Activated T-cell treated with anti-CD3 and anti-CD28 coated beads, Interleukin-2, amount 50 U/mL, for 72 hours (primary cell): ENCODE measurements around the gene CKAP2. TPM values are rescaled to one million over a fixed set of nuclear protein-coding genes. Genes with fewer than 3 reads are reported as not detected.
"Not testable (repeated sequence)": the region's sequence is repeated elsewhere in the genome, so short reads cannot be mapped to it uniquely, and the experiment has no call there.

ENCODE experiments used
- ATAC-seq, 2 donors: fragments of 150-1000 bp; cut with Tn5 transposase; replicated peaks in 1 of 2; 2 replicates each; pipeline ENCODE4 v1.10.0; 2021; ENCODE audit warnings: moderate library complexity in 2 of 2, mild to moderate bottlenecking in 1 of 2
- DNase-seq, 2 donors: peaks; one replicate each; pipeline ENCODE4 v3.0.0; 2021 to 2022; ENCODE audit warnings: mixed read lengths in 1 of 2
- H3K27ac Mint-ChIP-seq: one replicate; pipeline ENCODE4 v1.8.0; 2022; ENCODE audit warnings: mild to moderate bottlenecking, moderate library complexity, mixed read lengths
- H3K27me3 Mint-ChIP-seq: one replicate; pipeline ENCODE4 v1.8.0; 2022; ENCODE audit warnings: low read depth, mixed read lengths
- H3K36me3 Mint-ChIP-seq, 2 donors: one replicate each; pipeline ENCODE4 v1.8.0; 2022; ENCODE audit warnings: mixed read lengths in 2 of 2, mild to moderate bottlenecking in 1 of 2; ENCODE audit not compliant: insufficient read depth in 2 of 2
- H3K4me1 Mint-ChIP-seq: one replicate; pipeline ENCODE4 v1.8.0; 2022; ENCODE audit warnings: low read depth, mixed read lengths
- H3K4me3 Mint-ChIP-seq, 2 donors: one replicate each; pipeline ENCODE4 v1.8.0; 2022; ENCODE audit warnings: mild to moderate bottlenecking in 2 of 2, mixed read lengths in 2 of 2, moderate library complexity in 2 of 2
- H3K9me3 Mint-ChIP-seq, 2 donors: one replicate each; pipeline ENCODE4 v1.8.0; 2022; ENCODE audit warnings: mixed read lengths in 2 of 2
- total RNA-seq, 2 donors: library from RNA; stranded (reverse); gene quantifications; one replicate each; pipeline ENCODE4 v1.2.3, GENCODE V29; 2022

CKAP2 gene
- total RNA-seq, 2 donors from 2014 or later: 61.1 to 71.7 TPM

- H3K9me3 Mint-ChIP-seq, H3K4me3 Mint-ChIP-seq, H3K27ac Mint-ChIP-seq, H3K27me3 Mint-ChIP-seq, H3K36me3 Mint-ChIP-seq, H3K4me1 Mint-ChIP-seq: not testable (repeated sequence)
- DNase-seq: peak; percentile 51
- ATAC-seq: peak; percentile 86 to 91
Observed at GRCh38 chr13:52513957-52514596, 58.8 kb downstream of the CKAP2 start.

- ATAC-seq, H3K27me3 Mint-ChIP-seq: not testable (repeated sequence)
Observed at GRCh38 chr13:52523323-52523722, 68.0 kb downstream of the CKAP2 start.

More at GRCh38 chr13:52523323-52523722, 68.0 kb downstream of the CKAP2 start:
- not testable (repeated sequence) for H3K36me3 Mint-ChIP-seq, DNase-seq, H3K4me3 Mint-ChIP-seq, H3K27ac Mint-ChIP-seq, H3K4me1 Mint-ChIP-seq, H3K9me3 Mint-ChIP-seq

Other genes with a start within 250 kb of the CKAP2 start
- under 1 TPM; 0.35 to 0.48 TPM for gene THSD1, start 49.3 kb upstream of the CKAP2 start, total RNA-seq
- gene VPS36, start 4.8 kb upstream of the CKAP2 start, total RNA-seq: 10 to 100 TPM; 38.8 to 40.2 TPM
- gene HNRNPA1L2, start 187.0 kb downstream of the CKAP2 start, total RNA-seq: 10 to 100 TPM; 12.3 TPM
- gene SUGT1, start 197.4 kb downstream of the CKAP2 start, total RNA-seq: 10 to 100 TPM; 47.9 to 51.0 TPM